GM20431 (cell line): ENCODE results near the gene LPP.

Source experiments
- in situ Hi-C: fragments of 300-500 bp; cut with MseI, MboI; formaldehyde crosslinking; loops from one replicate; pipeline ENCODE4 v1.15.0; 2020; ENCODE audit warnings: low sequenced_read_pairs; ENCODE audit not compliant: unreplicated experiment

Gene LPP

GRCh38 chr3:188775412-188775811 is 621.5 kb downstream of the LPP start:
- in situ Hi-C loops: no loop called here

- in situ Hi-C loops: no loop called here
Measured at GRCh38 chr3:188776447-188776846, 622.5 kb downstream of the LPP start.

- in situ Hi-C loops: no loop called here
Measured at GRCh38 chr3:188778091-188778852, 624.3 kb downstream of the LPP start.

- in situ Hi-C loops: no loop called here
Measured at GRCh38 chr3:188779281-188779980, 625.5 kb downstream of the LPP start.

GRCh38 chr3:188780193-188781147 is 626.5 kb downstream of the LPP start:
- in situ Hi-C loops: no loop called here

GRCh38 chr3:188782613-188783124 is 628.7 kb downstream of the LPP start:
- in situ Hi-C loops: no loop called here

- in situ Hi-C loops: no loop called here
Measured at GRCh38 chr3:188786424-188786823, 632.5 kb downstream of the LPP start.

GRCh38 chr3:188788621-188789081 is 634.7 kb downstream of the LPP start:
- in situ Hi-C loops: no loop called here

- in situ Hi-C loops: no loop called here
Measured at GRCh38 chr3:188789251-188789650, 635.3 kb downstream of the LPP start.

GRCh38 chr3:188791311-188791710 is 637.4 kb downstream of the LPP start:
- in situ Hi-C loops: no loop called here

GRCh38 chr3:188792793-188793192 is 638.8 kb downstream of the LPP start:
- in situ Hi-C loops: no loop called here

GRCh38 chr3:188796122-188796631 is 642.2 kb downstream of the LPP start:
- in situ Hi-C loops: no loop called here

- in situ Hi-C loops: no loop called here
Measured at GRCh38 chr3:188797045-188797444, 643.1 kb downstream of the LPP start.

- in situ Hi-C loops: no loop called here
Measured at GRCh38 chr3:188798556-188799145, 644.7 kb downstream of the LPP start.

GRCh38 chr3:188801393-188801792 is 647.4 kb downstream of the LPP start:
- in situ Hi-C loops: no loop called here

- in situ Hi-C loops: no loop called here
Measured at GRCh38 chr3:188802645-188803044, 648.7 kb downstream of the LPP start.

- in situ Hi-C loops: no loop called here
Measured at GRCh38 chr3:188807006-188807405, 653.0 kb downstream of the LPP start.

- in situ Hi-C loops: no loop called here
Measured at GRCh38 chr3:188812198-188812597, 658.2 kb downstream of the LPP start.

GRCh38 chr3:188814581-188814980 is 660.6 kb downstream of the LPP start:
- in situ Hi-C loops: no loop called here
